Left ventricle myocardium inferior (tissue), 1 donor: ENCODE measurements around the gene ZNF750. TPM values are rescaled to one million over a fixed set of nuclear protein-coding genes. Genes with fewer than 3 reads are reported as not detected.

ENCODE experiments used
- DNase-seq: peaks from one replicate; pipeline ENCODE4 v3.0.0-alpha.2; 2020
- H3K27ac ChIP-seq: fragments of 200-600 bp; replicated peaks from 2 replicates; pipeline ENCODE4 v1.8.0; 2021
- H3K27me3 ChIP-seq: fragments of 200-600 bp; 2 replicates; pipeline ENCODE4 v1.8.0; 2021; ENCODE audit warnings: low read depth
- H3K36me3 ChIP-seq: fragments of 200-600 bp; 2 replicates; pipeline ENCODE4 v1.8.0; 2021
- H3K4me1 ChIP-seq: fragments of 200-600 bp; 2 replicates; pipeline ENCODE4 v1.8.0; 2021
- H3K4me3 ChIP-seq: fragments of 200-600 bp; 2 replicates; pipeline ENCODE4 v1.8.0; 2021; ENCODE audit warnings: mild to moderate bottlenecking, moderate library complexity
- H3K9me3 ChIP-seq: fragments of 200-600 bp; replicated peaks from 2 replicates; pipeline ENCODE4 v1.8.0; 2021
- CTCF ChIP-seq: fragments of 200-600 bp; IDR thresholded peaks from 2 replicates; pipeline ENCODE4 v1.8.0; 2021; ENCODE audit warnings: antibody characterized with exemption, mild to moderate bottlenecking, borderline replicate concordance
- intact Hi-C: fragments of 100-400 bp; cut with micrococcal nuclease; formaldehyde crosslinking; loops from one replicate; pipeline ENCODE4 v1.11.0; 2022
- total RNA-seq: library from RNA; stranded (reverse); fragmentation: NEBNext Ultra II Directional; extraction: Animal tissue kit (Norgen Biotek cat#: 25700); gene quantifications from one replicate; pipeline ENCODE4 v1.2.1, GENCODE V29; 2021
- donor health status: DM: no; HTN: yes; CAD: no; lungs with severe emphysema.

The ZNF750 gene
- total RNA-seq, 1 donor from 2014 or later: not detected

GRCh38 chr17:82863941-82864712 lies 24.3 kb upstream of the ZNF750 start:
- peak overlapping the region; percentile 15 for H3K27ac ChIP-seq
- intact Hi-C loops: no loop called here
- TF ChIP-seq CTCF: no peak
- no peak for DNase-seq
- peaks cover 59% of the 10 kb centered on the region for H3K4me1 ChIP-seq
- H3K9me3 ChIP-seq: no peaks in the 10 kb centered on the region
- no peak overlapping the region for H3K4me3 ChIP-seq
- H3K36me3 ChIP-seq: no peaks in the 10 kb centered on the region
- no peaks in the 10 kb centered on the region for H3K27me3 ChIP-seq

GRCh38 chr17:82863383-82863940 lies 23.6 kb upstream of the ZNF750 start:
- H3K27me3 ChIP-seq: no peaks in the 10 kb centered on the region
- no peaks in the 10 kb centered on the region for H3K36me3 ChIP-seq
- DNase-seq: no peak
- H3K9me3 ChIP-seq: no peaks in the 10 kb centered on the region
- intact Hi-C loops: no loop called here
- H3K27ac ChIP-seq: peak overlapping the region; percentile 15
- peaks cover 64% of the 10 kb centered on the region for H3K4me1 ChIP-seq
- no peak overlapping the region for H3K4me3 ChIP-seq
- no peak for TF ChIP-seq CTCF

- H3K36me3 ChIP-seq: no peaks in the 10 kb centered on the region
- peaks cover 68% of the 10 kb centered on the region for H3K4me1 ChIP-seq
- no peaks in the 10 kb centered on the region for H3K9me3 ChIP-seq
- no peak for TF ChIP-seq CTCF
- no peak for DNase-seq
- no peaks in the 10 kb centered on the region for H3K27me3 ChIP-seq
- intact Hi-C loops: no loop called here
- H3K4me3 ChIP-seq: no peak overlapping the region
- no peak overlapping the region for H3K27ac ChIP-seq
These were observed 23.0 kb upstream of the ZNF750 start for GRCh38 chr17:82862737-82863382.

- Histone ChIP-seq H3K4me3 (no peak overlapping the region), H3K4me1 (peaks cover 64% of the 10 kb centered on the region), H3K9me3 (no peaks in the 10 kb centered on the region), H3K27ac (no peak overlapping the region), H3K36me3 (no peaks in the 10 kb centered on the region), H3K27me3 (no peaks in the 10 kb centered on the region)
- no peak for DNase-seq
- TF ChIP-seq CTCF: no peak
- intact Hi-C loops: no loop called here
These were observed 22.4 kb upstream of the ZNF750 start for GRCh38 chr17:82862191-82862590.

- no peaks in the 10 kb centered on the region for H3K9me3 ChIP-seq
- no peaks in the 10 kb centered on the region for H3K27me3 ChIP-seq
- no peak overlapping the region for H3K4me3 ChIP-seq
- DNase-seq: no peak
- H3K4me1 ChIP-seq: peaks cover 56% of the 10 kb centered on the region
- no peak overlapping the region for H3K27ac ChIP-seq
- no peak for TF ChIP-seq CTCF
- intact Hi-C loops: no loop called here
- no peaks in the 10 kb centered on the region for H3K36me3 ChIP-seq
These were observed 21.6 kb upstream of the ZNF750 start for GRCh38 chr17:82861393-82861775.
